GM19467 (cell line): ENCODE results near the gene ZSWIM6.

Experiments
- ATAC-seq: cut with Tn5 transposase; IDR thresholded peaks from one replicate; pipeline ENCODE4 v1.9.1; 2021; ENCODE audit warnings: mild to moderate bottlenecking, moderate library complexity; ENCODE audit not compliant: unreplicated experiment

The ZSWIM6 gene

GRCh38 chr5:61586096-61587084 is 254.3 kb downstream of the ZSWIM6 start:
- ATAC-seq, result no peak

- no peak for ATAC-seq
These were observed 255.1 kb downstream of the ZSWIM6 start for GRCh38 chr5:61587125-61587524.

DNA sequence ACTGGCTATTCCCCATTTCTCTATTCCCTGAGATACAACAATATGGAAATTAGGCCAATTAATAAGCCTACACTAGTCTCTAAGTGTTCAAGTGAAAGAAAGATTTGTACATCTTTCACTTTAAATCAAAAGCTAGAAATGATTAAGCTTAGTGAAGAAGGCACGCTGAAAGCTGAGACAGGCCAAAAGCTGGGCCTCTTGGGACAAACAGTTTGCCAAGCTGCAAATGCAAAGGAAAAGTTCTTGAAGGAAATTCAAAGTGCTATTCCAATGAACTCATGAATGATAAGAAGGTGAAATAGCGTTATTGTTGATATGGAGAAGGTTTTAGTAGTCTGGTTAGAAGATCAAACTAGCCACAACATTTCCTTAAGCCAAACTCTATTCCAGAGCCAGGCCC is 256.2 kb downstream of the ZSWIM6 start:
- no peak for ATAC-seq

DNA sequence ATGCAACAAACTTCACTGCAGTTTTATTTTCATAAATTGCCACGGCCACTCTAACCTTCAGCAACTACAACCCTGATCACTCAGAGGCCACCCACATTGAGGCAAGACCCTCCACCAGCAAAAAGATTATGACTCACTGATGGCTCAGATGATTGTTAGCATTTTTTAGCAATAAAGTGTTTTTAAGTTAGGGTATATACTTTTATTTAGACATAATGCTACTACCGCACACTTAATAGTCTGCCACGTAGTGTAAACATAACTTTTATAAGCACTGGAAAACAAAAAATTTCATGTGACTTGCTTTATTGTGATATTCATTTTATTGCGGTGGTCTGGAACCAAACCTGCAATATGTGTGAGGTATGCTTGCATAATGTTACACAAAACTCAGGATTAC is 257.9 kb downstream of the ZSWIM6 start:
- ATAC-seq, result no peak

- ATAC-seq, result no peak
These were observed 258.4 kb downstream of the ZSWIM6 start for GRCh38 chr5:61590473-61590872.

DNA sequence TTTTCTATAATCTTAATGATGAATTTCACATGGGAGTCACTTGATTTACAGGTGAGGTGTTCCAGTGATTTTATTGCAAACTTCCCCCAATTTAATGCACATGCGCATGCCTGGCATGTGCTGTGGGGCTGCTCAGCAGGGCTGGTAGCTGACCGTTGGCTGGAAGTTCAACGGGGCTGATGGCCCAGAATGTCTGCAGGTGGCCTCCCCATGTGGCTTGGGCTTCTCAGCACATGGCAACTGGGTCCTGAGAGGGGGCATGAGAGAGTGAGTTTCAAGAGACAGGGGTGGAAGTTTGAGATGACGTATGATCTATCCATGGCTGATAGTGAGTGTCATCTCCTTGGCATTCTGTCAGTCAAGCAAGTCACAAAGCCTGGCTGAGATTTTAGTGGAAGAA is 259.8 kb downstream of the ZSWIM6 start:
- ATAC-seq, result no peak

- ATAC-seq, result no peak
These were observed 263.4 kb downstream of the ZSWIM6 start for GRCh38 chr5:61595426-61595825.
